Measurements from ENCODE around the gene ZBTB8A.
"Not testable (repeated sequence)": the region's sequence is repeated elsewhere in the genome, so short reads cannot be mapped to it uniquely, and the experiment has no call there.

The ZBTB8A gene

GRCh38 chr1:32538887-32539583 lies at the start of gene ZBTB8A:
Gene ZBTB8A, plus strand, starts transcription at chr1:32539427. Its CDS starts 53,505 bp downstream, at chr1:32592932.
- no peak for DNase-seq

DNA sequence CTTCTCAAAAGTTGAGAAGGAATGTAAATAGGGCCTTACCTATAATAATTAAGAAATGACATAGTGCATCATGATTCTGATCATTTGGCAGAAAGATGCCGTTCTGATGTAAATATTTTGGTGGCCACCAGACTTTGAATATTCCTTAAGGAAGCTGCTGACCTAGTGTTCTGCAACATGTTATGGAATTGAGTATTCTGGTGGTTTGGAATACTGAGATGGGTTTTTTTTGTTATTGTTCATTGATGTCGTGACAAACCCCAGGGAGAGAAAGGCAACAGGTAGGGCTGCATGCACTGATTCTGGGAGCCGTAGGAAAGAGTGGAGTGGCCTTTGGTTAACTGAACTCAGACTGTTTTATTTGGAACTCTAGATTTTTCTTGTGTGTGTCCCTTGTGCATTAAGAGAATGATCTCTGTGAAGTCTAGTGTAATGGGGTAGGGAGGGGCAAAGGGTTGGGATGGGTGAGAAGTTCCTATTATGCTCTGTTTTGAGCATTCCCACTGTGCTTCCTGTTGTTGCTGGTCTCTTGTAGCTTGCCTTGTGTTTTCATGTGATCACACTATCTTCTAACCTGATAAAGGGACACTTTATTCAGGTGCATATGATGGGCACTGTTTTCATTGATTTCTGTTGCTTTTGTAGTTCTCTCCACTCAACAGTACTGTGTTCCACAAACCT lies 49.3 kb upstream of the ZBTB8A start:
- no peak for DNase-seq

DNA sequence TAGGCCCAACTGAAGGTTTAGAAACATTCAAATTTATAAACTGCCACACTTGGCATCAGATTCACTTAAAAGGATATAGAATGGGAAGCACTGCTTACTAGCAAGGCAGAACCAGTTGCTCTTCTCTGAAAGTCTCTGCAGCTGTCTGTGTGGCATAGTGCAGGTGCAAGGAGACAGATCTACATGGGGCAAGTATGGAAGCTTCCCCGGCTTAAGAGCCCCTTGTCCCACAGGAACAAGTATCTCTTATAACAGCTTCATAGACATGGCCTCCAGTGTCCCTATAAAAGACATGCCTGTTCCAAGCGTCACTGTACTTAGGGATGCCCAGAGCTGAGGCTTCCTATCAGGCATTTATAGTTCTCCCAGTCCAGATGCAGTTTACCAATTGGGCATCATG lies 47.8 kb upstream of the ZBTB8A start:
- DNase-seq = no peak

DNA sequence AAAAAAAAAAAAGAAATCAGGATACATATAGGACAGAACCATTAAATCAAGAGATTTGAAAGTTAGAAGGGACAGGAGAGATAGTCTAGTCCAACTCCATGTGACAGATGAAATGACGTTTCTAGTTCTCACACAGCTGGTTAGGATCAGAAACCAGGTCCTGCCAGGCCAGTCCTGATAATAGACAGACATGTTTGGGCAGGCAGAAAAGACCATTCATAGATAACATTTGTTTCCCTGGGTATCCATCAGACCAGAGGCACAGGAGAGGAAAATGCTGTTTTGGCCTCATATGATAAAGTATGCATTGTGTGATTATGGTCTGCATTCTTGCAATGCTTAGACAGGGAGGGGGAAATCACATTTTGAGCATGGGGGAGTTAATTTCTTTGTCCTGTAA lies 45.0 kb upstream of the ZBTB8A start:
- no peak for DNase-seq

DNA sequence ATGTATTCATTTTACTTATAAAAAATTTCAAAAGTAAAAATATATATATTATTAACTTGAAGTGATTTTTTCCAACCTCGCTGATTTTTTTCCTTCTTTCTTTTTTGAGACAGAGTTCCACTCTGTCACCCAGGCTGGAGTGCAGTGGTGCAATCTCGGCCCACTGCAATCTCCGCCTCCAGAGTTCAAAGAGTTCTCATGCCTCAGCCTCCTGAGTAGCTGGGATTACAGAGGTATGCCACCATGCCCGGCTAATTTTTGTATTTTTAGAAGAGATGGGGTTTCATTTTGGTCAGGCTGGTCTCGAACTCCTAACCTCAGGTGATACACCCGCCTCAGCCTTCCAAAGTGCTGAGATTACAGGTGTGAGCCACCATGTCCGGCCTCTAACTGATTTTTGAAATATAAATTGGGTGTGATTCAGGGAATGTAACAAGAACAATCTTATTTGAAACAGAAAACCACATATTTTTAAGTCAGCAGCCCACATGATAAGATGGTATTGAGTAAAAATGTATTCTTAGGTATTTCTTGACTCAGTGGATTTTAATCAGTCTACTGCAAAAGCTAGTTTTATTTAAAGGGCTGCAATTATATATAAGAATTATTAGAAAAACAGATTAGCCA lies 44.4 kb upstream of the ZBTB8A start:
- no peak for DNase-seq

DNA sequence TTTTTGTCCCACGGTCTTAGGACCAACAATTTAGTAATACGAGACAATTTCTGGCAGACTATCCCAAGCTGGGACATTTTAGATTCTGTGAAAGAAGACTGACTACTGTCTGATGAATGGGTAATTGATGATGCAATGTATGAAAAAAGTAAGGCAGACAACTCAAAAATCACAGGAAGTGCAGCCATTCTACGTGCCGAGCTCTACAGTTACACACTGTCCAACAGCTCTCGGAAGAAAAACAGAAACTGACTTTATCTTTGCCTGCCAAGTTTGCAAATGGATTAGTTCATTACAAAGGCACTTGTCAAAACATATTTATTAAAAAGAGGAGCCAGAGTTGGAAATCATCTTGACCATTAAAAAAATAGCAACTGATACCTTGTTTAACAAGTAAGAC lies 43.1 kb upstream of the ZBTB8A start:
- no peak for DNase-seq

DNA sequence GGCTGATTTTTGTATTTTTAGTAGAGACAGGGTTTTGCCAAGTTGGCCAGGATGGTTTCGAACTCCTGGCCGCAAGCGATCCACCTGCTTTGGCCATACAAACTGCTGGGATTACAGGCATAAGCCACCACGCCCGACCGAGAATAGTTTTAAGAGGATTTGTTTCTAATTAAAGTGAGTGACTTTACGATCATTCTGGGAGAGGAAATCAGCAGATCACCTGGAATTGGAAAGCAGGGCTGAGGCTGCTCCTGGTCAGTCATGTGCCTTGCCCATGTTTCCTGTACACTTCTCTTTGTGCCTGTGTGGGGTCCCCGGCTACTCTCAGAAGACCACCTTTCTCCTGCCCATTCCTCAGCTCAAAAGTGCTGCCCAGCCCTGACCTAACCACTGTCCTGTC lies 40.5 kb upstream of the ZBTB8A start:
- DNase-seq = no peak

GRCh38 chr1:32500387-32501209 lies 38.6 kb upstream of the ZBTB8A start:
- DNase-seq = no peak

- no peak for DNase-seq
Observed at GRCh38 chr1:32501865-32502264, 37.4 kb upstream of the ZBTB8A start.

DNA sequence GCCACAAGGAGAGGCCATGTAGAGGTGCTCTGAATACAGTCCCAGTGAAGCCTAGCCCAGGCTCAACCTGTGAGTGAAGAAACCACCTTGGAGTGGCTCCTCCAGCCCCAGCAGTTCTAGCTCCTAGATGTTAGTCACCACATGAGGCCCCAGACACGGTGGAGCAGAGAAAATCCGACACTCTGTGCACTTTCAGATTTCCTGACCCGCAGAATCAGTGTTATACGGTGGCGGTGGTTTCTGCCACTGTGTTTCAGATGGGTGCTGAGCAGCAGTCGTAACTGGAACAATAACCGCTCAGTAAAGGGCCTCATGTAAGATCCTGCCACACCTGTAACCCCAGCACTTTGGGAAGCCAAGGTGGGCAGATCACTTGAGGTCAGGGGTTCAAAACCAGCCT lies 36.1 kb upstream of the ZBTB8A start:
- DNase-seq = no peak

GRCh38 chr1:32507021-32507420 lies 32.2 kb upstream of the ZBTB8A start:
- DNase-seq = no peak

- no peak for DNase-seq
Observed at GRCh38 chr1:32508761-32509160, 30.5 kb upstream of the ZBTB8A start.

- no peak for DNase-seq
Observed at GRCh38 chr1:32509939-32510338, 29.3 kb upstream of the ZBTB8A start.

GRCh38 chr1:32516402-32516801 lies 22.8 kb upstream of the ZBTB8A start:
- DNase-seq = no peak

- DNase-seq = no peak
Observed at GRCh38 chr1:32518976-32519375, 20.3 kb upstream of the ZBTB8A start.

DNA sequence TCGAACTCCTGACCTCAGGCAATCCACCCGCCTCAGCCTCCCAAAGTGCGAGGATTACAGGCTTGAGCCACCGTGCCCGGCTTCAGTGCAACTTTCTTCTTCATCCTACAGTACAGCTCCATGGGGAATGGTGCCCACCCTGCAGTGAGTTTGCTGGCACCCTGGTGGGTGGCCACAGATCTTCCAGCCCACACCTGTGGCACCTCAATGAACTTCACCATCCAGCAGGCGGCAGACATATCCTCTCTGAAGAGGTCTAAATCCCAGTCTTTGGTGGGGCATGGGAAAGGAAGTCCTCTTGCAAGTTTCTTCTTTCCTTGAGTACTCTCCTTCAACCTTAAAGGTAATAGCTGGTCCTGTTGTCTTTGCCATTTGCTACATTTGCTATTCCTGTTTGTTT lies 18.1 kb upstream of the ZBTB8A start:
- DNase-seq = no peak

GRCh38 chr1:32525053-32525452 lies 14.2 kb upstream of the ZBTB8A start:
- DNase-seq = no peak

GRCh38 chr1:32525661-32526444 lies 13.4 kb upstream of the ZBTB8A start:
- DNase-seq = no peak

GRCh38 chr1:32528550-32528949 lies 10.7 kb upstream of the ZBTB8A start:
- DNase-seq = not testable (repeated sequence)

- no peak for DNase-seq
Observed at GRCh38 chr1:32533792-32534327, 5.4 kb upstream of the ZBTB8A start.

DNA sequence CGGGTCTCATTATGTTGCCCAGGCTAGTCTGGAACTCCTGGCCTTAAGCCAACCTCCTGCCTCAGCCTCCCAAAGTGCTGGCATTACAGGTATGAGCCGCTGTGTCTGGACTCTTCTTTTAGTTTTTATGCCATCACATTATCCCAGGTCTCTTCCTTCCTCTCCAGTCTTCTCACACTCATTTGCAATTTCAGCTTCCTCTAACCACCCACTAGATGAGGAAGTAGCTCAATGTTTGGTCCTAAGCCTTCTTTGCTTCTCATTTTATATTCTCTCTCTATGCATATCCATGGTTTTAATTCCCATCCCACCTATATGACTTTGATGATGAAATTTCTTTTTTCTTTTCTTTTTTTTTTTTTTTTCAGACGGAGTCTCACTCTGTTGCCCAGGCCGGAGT lies 3.1 kb upstream of the ZBTB8A start:
- DNase-seq = no peak

DNA sequence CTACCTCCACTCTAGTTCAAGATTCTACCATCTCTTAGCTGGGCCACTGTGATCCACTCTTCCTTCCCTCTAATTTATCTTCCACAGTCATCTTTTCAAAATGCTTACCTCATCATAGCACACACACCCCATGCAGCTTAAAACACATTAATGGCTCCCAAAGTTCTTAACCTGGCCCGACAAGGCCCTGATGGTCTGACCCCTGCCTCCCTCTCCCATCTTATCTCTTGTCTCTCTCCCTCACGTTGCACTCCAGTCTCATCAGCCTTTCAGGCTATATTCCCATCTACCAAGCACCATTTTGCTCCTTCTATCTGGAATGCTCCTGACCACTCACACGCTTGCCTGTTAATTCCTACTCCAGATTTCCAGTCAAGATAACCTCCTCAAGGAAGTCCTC lies 2.5 kb upstream of the ZBTB8A start:
- DNase-seq = no peak

Data from activated CD4-positive, CD25-positive, alpha-beta regulatory T cell (primary cell).